ENCODE results near the gene DUOXA2. TPM values are rescaled to one million over a fixed set of nuclear protein-coding genes. Genes with fewer than 3 reads are reported as not detected.
"Not testable (repeated sequence)": the region's sequence is repeated elsewhere in the genome, so short reads cannot be mapped to it uniquely, and the experiment has no call there.

DUOXA2 gene
- total RNA-seq, 1 experiment from 2014 or later: not detected

DNA sequence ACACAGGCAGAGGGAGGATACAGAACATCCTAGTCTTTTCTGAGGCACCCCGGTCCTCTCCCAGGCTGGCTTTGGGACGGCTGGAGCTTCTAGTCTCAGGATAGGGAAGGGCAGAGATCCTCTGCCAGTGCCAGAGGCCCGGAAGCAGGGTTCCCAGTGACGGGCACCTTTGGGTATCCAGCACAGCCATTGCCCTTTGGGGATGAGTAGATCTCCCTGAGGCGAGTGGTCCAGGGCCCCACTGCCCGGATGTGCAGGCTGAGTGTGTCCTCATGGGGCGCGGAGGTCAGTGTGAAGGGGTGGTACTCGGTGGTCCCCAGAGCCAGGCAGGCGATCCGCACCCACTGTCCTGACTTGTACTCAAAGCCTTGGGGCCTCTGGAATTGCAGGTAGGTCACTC, 18.5 kb upstream of the DUOXA2 start:
- no peak for DNase-seq (ENCODE audit: low spot score)

GRCh38 chr15:45097466-45097865, 16.7 kb upstream of the DUOXA2 start:
- DNase-seq (ENCODE audit: low spot score): no peak

DNA sequence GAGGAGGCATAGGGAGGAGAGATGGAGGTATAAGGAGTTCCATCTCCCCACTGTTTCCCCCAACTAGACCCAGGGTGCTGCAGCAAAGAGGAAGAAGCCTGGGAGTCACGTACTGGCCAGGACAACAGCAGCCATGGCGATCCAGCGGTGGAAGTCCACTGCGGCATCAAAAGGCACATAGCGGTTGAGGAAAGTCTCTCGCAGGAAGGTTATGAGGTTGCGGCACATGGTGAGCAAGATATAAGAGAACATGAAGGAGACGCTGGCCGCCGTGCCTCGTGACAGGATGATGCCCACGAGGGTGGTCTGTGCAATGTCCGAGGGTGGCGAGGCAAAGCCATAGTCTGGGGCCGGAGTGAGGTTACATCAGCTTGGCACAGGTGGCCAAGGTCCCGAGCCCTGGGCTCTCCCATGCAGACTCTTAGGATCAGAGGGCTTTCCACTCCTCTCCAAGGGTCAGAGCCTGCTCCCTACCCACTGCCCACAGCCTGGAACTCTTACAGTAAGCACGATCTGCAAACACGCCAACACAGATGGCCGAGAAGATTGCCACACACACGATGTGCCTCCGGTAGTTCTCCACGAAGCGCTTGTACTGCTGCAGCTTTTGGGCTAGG, 14.5 kb upstream of the DUOXA2 start:
- no peak for DNase-seq (ENCODE audit: low spot score)

DNA sequence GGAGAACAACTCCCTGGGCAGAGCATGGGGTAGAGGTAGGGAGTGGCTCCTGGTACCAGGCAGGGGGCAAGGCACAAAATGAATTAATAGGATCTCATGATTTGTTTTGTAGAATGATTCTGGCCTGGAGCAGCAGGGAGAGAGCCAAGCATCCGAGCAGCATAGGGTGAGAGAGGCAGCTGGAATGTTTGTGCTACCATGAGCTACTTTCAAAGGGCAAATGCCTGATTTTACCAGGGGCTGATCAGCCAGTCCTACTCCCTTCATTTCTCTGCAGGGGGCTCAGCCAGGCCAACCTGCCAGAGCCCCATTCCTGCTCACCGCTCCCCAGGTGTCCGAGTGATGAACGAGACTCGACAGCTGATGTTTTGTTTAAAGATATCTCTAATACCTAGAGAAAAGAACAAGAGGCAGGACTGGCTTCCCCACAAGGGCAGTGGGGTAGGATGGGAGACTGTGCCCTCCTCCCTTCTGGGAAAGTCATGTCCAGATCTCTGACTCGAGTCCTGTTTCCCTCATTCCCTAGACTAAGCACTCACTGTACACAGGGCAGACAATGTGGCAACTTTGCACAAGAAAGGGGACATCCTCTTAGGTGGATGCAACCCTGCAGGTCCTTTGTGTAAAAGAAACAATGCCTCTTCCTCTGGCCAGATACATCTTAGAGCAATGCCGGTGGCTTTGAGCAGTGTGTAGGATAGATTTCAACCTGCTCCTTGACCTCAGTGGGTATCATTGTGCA, 13.1 kb upstream of the DUOXA2 start:
- DNase-seq (ENCODE audit: low spot score): no peak

- DNase-seq (ENCODE audit: low spot score): no peak
Observed at GRCh38 chr15:45101749-45102148, 12.4 kb upstream of the DUOXA2 start.

DNA sequence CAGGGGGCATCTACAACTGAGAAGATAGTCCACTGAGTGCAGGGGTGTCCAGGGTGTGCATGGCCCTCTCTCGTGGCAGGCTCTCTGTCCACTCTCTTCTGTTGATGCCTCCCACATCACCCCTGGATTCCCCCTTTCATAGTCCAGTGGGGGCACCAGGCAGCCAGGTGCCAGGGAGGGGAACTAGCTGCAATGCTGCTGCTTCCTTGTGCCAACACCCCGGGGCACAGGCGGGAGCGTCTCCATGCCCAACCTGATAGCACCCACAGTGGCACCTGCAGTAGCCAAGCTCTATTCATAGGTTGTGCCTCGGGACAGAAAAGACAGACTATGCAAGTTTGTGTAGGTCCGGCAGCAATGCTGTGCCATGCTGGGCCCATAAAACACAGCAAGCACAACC, 11.9 kb upstream of the DUOXA2 start:
- DNase-seq (ENCODE audit: low spot score): no peak

- DNase-seq (ENCODE audit: low spot score): not testable (repeated sequence)
Observed at GRCh38 chr15:45104170-45104569, 10.0 kb upstream of the DUOXA2 start.

DNA sequence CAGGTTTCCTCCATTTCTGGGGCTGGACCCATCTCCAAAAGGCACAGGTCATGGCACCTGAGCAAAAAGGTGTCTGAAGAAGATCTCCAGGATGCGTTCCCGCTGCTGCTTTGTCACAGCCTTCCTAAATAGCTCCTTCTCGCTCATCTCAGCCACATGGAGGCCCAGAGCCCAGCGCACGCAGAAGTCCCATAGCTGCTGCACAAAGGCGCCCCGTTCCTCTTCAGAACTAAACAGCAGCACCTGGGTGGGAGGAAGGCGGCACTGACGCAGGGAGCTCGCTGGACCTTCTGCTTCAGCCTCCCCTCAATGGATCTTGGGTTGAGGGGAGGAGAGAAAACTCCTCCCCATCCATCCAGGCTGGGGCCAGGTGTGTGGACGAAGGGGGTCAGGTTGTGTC, 8.5 kb upstream of the DUOXA2 start:
- DNase-seq (ENCODE audit: low spot score): no peak

GRCh38 chr15:45106002-45106790, 7.9 kb upstream of the DUOXA2 start:
- no peak for DNase-seq (ENCODE audit: low spot score)

GRCh38 chr15:45107941-45108630, 6.0 kb upstream of the DUOXA2 start:
- no peak for DNase-seq (ENCODE audit: low spot score)

DNA sequence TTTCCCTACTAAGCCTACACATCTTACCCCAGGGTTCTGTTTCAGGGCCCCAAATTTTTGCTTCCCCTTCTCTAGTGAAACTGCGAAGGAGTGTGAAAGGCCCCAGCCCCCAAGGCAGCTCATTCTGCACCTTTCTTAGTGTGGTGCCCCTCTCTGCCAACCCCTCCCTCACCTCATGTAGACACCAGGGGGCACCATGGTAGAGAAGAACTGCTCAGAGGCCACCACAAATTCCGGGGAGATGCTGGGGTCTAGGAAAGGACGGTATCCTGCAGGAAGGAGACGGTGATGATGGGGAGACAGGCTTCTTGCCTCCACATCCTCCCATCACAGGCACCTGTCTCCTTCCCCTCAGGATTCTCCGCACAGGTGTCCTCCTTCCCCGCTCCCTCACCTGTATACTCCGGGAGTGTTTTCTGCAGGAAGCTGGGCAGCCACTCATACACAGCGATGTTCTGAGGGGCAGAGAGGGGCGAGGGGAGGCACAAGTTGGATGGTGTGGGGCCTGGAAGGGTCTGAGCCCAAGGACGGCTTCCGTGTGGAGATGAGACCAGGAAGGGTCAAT, 3.8 kb upstream of the DUOXA2 start:
- no peak for DNase-seq (ENCODE audit: low spot score)

DNA sequence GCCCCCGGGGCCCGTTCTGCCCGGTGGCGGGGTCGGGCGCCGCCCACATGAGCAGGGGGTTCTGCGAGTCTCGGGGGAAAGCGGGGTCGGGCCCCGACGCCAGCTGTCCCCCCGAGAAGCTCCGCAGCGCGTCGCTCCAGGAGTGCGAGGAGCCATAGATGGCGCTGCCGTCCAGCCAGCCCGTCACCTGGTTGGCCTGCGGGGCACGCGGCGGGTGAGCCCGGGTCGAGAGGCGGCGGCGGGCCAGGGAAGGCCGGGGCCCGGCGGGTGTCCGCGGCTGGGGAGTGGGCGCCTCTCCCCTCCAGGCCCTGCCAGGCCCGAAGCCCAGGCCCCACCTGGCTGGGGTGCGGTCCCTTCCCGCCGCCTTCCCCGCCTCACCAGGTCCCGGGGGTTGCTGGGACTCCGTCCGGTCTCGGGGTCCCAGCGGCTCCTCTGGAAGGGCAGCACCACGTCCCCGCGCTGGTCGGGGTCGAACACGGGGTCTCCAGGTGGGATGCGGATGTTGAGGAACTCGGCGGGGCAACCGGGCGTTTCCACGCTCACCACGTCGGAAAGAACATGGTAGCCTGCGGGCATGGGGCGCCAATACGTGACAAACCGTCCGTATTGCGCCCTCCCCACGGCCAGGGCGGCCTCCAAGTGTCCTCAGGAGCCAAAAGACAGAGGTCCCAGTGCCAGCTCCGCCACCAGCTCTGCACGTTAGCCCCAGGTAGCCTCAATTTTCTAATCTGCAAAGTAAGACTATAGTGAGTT, 2.6 kb upstream of the DUOXA2 start:
- no peak for DNase-seq (ENCODE audit: low spot score)

GRCh38 chr15:45112143-45112590, 2.0 kb upstream of the DUOXA2 start:
- no peak for DNase-seq (ENCODE audit: low spot score)

DNA sequence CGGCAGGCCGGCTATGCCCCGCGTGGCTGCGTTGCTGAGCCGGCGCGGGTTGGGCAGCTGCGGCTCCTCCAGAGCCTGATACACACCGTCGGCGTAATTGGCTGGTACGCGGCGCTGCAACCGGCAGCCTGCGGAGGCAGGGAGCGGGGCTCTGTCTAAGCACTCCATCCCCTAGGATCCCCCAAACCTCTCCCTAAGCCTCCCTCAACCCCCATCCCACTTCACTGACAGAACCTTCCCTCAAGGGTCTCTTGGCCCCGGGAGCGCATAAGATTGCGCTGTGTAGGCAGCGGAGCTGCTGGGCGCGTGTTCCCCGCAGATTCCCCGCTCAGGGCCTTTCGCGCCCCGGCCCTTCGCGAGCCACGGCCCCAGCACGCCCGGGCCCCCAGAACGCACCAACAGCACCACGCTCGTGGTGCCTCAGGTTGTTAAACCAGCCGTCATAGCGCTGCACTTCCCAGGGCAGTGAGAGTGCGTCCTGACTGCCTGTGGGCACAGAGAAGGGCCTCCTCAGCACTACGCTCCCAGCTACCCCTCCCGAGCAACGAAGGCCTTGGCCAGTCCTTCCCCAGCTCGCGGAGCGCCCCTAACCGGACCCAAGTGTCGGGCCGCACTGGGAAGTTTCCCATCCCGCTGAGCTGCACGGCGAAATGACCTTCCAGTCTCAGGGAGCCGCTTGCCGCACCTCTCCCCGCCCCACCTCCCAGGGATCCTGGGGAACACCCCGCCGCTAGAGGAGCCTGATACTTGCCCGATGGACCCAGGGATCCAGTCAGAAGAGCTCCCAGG, 1.3 kb upstream of the DUOXA2 start:
- no peak for DNase-seq (ENCODE audit: low spot score)

DNA sequence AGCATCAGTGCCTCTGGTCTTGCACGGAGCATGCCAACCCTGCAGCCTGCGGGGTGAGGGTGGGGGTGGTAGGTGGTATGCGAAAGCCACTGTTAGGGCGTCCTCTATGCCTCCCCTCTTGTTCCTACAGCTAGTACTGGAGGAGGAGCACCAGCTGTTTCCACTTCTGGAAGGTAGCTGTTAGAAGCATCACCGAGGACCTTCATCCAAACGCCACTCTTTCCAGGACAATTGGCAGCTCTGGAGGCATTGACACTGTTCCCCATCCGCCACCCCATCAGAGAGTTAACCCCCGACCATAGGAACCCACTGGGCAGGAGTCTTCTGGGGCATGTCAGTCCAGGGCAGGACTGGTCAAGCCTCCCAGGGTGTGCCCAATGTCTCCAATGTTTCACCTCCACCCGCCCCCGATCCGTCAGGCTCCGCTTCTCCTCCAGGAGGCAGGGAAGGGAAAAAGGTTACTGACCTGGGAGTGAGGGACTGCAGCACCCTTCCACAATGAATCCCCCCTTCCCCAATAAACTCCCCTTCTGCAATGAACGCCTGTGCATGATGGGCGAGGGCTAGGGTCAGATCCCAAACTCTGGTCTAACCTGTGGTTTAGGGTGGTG, 641 bp upstream of the DUOXA2 start:
- DNase-seq (ENCODE audit: low spot score): no peak

DNA sequence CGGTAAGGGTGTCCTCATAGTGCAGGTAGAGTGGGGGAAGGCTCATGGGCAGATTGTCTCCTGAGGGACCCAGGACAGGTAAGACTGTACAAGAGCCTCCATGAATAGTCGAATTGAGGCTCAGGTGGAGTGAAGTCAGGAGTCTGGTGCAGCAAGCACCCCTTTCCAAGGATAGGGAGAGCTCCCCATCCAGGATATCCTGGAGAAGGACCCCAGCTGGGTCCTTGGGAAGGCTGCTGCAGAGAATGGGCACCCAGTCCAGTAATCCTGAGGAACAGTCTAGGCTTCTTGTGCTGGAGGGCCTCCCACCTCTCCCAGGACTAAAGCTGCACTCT, 592 bp downstream of the DUOXA2 start:
- DNase-seq (ENCODE audit: low spot score): no peak

DNA sequence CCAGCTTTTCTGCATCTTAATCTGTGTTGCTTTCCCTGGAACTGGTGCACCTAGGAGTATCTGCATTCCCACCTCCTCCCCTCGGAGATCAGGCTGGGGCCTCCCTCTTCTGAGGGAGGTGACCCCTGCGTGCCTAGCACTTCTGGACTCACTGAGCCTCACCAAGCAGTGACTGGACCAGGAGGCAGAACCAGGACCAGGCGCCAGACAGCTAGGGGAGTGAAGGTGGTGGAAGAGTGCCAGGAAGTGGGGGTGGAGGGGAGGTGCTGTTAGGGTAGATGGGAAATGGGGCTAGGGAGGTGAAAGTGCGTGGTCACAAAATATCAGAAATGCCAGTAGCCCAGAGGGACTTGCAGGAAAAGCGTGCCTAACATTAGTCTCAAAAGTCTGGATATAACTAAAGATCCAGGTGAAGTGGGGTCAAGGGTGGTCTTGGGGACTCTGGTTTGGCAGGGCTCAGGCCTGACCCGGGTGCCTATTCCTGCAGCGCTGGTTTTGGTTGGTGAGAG, 1.2 kb downstream of the DUOXA2 start:
- DNase-seq (ENCODE audit: low spot score): no peak

DNA sequence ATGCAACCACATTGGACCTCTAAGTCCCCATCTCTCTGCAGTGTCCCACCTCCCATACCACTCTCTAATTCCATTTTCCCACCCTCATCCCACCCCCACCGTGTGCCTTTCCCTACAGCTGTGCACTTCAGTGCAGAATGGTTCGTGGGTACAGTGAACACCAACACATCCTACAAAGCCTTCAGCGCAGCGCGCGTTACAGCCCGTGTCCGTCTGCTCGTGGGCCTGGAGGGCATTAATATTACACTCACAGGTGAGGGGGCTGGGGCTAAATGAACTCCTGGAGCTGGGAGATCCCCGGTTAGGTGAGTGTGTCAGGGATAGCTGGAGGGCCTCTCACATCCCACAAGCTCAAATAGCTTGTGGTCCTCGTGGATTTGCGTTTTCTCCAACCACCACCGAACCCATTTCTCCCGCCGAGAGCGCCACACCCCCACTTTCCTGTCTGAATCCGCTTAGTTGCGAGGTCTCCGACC, 1.9 kb downstream of the DUOXA2 start:
- DNase-seq (ENCODE audit: low spot score): no peak

Data from HT-29 (cell line).